Stimulated activated CD4-positive, alpha-beta T cell treated with anti-CD3 and anti-CD28 coated beads, Interleukin-4, amount 100 ng/mL, for 1 hour (primary cell): ENCODE data around the gene PIGU.
"Not testable (repeated sequence)": the region's sequence is repeated elsewhere in the genome, so short reads cannot be mapped to it uniquely, and the experiment has no call there.

Source experiments
- DNase-seq: peaks from one replicate; pipeline ENCODE4 v3.0.0-alpha.2; 2020

Gene PIGU

DNA sequence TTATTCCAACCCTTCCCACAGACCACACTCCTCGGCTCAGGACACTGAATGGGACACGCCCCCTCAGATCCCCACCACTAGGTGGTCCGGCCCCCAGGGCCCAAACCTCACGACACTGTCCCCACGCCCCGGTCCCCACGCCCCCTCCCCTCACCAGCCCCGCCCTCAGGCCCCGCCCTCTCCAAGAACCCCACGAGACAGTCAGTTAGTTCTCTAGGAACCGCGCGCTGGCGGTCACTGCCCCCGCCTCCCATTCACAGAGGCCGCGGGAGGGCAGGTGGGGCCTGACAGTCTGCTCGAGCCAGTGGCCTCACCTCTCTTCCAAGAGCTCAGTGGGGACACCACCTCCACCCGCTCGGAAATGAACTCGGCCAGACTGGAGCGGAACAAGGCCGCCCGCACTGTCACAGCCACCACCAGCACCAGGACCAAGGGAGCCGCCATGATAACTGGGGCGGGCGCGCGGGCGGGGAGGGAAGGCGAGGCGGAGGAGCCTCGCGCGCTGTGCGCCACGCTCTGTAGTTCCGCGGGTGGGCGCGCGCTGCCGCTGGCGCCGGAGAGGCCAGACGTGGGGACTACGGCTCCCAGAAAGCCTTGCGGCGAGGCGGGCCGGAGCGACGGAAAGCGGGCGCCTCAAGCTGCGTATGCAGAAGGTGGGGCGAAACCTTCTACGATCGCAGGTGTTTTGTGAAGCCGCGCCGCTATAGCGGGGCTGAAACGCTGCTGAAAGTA is at the start of gene PIGU:
TSS of gene PIGU (minus strand) at position 451 of the 732 bp plus-strand sequence. CDS start at position 444, 7 bp downstream.
- DNase-seq = peak; percentile 96

DNA sequence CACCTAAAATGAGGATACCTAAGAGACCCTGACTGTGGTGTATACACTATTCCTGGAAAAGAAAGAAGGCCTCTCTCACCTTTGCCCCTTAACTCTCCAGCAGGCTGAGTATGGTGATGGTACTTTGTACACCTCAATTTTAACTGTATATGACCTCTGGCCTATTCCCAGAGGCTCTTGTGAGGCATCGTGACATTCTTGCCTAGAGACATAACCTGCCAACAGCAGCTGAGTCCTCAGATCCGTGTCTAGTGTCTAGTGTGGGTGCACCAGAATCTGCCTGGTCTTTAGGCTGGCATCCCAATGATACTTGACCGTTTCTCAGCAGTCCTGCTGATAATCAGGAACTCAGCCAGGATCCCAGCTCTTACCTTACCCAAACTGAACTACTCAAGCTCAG is 47.3 kb upstream of the PIGU start:
- DNase-seq = no peak

DNA sequence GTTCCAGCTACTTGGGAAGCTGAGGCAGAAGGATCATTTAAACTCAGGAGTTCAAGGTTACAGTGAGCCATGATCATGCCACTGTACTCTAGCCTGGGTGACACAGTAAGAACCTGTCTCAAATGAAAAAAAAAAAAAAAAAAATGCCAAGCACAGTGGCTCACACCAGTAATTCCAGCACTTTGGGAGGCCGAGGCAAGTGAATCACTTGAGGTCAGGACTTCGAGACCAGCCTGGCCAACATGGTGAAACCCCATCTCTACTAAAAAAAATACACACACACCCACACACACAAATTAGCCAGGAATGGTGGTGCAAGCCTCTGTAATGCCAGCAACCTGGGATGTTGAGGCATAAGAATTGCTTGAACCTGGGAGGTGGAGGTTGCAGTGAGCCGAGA is 45.7 kb upstream of the PIGU start:
- not testable (repeated sequence) for DNase-seq

- no peak for DNase-seq
These were observed 43.4 kb upstream of the PIGU start for GRCh38 chr20:34720266-34720665.

- not testable (repeated sequence) for DNase-seq
These were observed 42.5 kb upstream of the PIGU start for GRCh38 chr20:34719242-34720017.

- DNase-seq = no peak
These were observed 40.6 kb upstream of the PIGU start for GRCh38 chr20:34717230-34718095.

DNA sequence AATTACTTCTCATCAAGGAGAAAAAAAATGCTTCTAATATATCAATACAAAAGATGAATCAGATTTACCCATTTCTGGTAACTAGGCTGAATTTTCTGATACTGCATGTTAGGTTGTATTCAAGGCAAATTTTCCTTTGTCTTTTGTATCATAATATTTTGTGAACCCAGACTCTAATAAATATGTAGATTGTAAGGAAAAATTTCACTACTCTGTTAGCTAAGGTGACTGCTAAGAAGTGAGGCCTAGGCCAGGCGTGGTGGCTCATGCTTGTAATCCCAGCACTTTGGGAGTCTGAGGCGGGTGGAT is 40.0 kb upstream of the PIGU start:
- DNase-seq = no peak

DNA sequence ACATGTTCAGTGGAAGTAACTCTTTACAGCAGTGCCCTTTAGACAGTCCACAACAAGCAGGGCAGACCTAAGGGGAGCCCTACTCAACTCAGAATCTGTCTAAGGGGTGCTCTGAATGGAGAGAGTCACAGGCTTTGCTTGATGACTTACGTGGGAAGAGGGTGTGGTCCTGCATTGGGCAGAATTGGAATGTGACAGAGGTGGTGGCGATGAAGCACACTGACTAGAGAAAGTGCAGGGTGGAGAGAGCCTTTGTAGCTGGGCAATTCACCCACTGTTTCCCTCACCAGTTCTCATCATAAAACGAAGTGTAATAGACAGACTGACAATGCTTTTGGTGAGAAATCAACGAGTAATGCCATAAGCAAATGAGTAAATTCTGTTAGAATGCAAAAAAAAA is 38.5 kb upstream of the PIGU start:
- DNase-seq = no peak

GRCh38 chr20:34713944-34714515 is 37.1 kb upstream of the PIGU start:
- DNase-seq = not testable (repeated sequence)

DNA sequence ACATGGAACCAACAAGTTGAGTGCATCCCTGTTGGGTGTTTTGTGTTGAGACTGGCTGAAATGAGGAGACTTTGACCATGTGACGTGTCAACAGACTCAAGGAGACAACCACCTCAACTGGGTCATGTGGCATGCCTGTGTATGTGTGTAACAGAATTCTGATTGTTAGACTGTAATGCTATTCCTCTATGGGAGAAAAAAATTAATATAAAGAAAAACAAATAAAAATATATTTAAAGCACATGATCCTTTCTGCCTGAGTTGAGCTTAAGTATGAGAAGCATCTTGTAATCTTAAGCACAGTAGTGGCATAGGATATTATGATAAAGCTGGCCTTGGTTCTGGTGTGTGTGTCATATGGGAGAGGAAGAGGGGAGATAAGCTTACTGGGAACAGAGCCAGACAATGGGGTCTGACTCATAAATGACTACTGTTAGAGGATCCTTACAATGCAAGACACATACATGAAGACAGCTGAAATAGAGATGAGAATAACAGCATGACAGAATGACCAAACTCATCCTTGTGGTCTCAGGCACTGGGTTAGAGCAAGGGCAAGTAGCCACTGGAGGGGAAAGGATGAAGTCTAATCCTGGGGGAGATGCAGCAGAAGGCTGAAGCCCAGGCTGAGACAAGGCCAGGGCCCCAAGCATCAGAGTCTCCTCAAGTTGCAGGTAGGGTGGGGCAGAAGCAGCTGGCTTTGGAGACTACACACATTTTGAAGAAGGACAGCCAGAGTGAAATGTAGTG is 36.5 kb upstream of the PIGU start:
- no peak for DNase-seq

DNA sequence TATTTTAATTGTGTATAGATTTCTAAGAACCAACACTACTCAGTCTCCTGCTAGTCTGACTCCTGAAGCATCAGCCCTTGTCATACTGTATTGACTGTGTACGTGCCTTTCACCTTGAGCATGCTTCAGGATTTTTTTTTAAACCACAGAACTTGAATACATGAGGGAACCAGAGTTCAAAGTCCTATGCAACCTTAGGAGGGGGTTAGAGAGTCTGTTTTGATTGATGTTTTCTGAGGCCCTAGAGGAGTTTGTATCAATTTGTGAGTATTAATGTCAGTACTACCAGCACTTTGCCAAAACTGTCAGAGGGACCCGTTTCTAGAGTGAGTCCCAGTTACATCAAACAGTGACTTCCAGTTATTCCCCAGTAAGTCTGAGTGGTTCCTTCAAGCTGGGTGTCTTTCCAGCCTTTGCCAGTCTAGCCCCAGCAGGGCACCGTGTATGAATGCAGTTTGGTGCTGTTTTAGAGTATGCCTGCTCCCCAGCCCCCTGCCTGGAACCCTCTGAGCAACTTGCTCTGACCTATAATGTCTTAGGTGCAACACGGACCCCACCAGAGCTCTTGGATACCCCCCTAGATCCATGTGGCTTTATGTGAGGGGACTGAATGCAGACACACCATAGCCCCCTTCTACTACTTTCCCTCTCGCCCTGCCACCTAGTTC is 35.8 kb upstream of the PIGU start:
- DNase-seq = no peak

GRCh38 chr20:34711813-34712430 is 35.0 kb upstream of the PIGU start:
- DNase-seq = no peak

DNA sequence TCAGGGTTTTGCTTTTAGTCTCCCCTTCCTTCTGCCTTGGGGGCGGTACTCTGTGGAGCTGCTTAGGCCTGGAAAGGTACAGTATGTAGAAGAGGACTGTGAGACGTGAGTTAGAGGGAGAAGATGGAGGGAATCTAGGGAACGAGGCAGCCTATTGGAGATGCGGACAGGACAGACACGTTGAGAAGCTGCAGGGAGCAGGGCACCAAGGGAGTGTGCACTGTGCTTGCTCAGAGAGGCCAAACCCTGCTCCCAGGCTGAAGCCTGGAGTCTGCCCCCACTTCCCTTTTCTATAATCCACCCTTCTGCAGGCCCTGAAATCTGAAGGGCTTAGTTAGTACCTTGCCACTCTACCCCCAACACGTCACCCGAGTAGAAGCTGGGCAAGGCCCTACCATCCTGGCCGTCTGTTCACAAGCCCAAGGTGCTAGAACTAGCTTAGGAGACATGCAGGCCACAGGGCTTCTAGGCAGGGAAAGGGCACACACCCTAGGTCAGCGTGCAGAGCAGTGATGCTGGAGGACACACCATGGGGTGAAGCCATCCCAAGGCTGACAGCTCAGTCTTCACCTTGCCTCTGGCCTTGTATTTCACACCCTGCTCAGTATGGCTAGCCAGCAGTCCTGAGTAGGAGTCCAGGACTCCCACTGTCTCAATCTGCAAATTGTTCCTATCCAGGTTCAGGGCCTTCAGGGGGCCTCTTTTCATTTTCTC is 34.1 kb upstream of the PIGU start:
- DNase-seq = no peak

DNA sequence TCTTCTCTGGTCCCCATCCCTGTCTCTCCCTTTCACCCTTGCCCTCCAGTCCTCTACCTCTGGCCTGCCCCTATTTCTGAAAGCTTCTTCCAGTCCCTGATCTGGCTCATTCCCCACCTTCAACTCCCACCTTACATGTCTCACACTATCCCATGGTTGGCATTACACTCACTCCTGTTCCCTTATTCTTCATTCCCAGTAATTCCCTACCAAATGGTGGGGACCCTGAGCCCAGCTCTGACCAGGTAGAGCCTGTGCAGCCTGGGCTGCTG is 33.6 kb upstream of the PIGU start:
- DNase-seq = no peak

- DNase-seq = peak; percentile 66
These were observed 33.1 kb upstream of the PIGU start for GRCh38 chr20:34709831-34710567.

GRCh38 chr20:34709044-34709830 is 32.3 kb upstream of the PIGU start:
- peak; percentile 79 for DNase-seq

DNA sequence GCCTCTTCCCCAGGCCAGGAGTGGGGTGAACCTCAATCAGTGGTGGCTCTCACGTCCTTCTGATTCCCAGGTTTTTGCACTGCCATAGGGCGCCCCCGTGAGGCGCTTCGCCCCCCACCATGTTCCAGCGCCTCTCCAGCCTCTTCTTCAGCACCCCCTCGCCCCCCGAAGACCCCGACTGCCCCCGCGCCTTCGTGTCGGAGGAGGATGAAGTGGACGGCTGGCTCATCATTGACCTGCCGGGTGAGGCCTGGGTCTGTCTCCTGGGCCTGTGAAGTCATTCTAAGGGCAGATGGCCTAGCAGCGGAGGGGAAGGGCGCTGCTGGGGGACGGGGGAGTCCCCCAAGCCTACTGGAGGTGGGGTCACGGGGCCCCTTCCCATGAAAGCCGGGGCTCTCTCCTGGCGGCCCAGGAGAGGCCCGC is 31.7 kb upstream of the PIGU start:
- DNase-seq = peak; percentile 56

DNA sequence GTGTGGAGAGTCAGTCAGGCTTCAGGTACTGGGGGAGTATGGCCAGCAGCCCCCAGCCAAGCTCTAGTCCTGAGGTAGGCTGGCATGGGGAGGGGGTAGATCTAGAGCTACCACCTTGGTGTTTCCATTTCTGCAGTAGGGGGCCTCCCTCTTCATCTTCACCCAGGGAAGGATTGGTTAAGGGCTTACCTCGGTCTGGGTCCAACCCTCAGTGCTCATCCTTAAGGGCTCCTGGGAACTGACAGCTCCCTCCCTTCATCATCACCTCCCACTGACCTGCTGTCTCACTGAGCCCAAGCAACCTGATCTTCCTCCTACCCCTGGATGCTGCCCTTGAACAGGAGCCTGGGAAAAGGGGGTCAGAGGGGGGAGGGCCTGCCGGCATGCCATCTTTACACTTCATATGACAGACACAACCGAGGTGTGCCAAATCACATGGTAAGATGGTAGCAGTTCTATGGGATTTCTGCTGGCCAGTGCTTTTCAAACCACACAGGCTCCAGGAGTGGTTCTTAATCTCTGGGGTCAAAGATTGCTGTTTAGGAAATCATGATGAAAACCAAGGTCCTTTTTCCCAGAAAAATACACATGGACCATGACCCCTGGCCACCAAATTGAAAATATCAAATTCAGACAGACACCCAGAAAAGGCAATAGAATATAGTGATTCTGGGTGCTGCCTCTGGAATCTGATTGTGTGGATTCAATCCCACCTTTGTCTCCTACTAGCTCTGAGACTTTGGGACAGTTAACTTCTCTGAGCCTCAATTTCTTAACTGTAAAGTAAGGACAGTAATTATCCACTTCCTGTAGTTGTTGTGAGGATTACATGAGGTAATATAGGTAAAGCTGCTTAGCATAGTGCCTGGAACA is 30.3 kb upstream of the PIGU start:
- DNase-seq = no peak
